ENCODE data around the gene LUC7L3.

DNA sequence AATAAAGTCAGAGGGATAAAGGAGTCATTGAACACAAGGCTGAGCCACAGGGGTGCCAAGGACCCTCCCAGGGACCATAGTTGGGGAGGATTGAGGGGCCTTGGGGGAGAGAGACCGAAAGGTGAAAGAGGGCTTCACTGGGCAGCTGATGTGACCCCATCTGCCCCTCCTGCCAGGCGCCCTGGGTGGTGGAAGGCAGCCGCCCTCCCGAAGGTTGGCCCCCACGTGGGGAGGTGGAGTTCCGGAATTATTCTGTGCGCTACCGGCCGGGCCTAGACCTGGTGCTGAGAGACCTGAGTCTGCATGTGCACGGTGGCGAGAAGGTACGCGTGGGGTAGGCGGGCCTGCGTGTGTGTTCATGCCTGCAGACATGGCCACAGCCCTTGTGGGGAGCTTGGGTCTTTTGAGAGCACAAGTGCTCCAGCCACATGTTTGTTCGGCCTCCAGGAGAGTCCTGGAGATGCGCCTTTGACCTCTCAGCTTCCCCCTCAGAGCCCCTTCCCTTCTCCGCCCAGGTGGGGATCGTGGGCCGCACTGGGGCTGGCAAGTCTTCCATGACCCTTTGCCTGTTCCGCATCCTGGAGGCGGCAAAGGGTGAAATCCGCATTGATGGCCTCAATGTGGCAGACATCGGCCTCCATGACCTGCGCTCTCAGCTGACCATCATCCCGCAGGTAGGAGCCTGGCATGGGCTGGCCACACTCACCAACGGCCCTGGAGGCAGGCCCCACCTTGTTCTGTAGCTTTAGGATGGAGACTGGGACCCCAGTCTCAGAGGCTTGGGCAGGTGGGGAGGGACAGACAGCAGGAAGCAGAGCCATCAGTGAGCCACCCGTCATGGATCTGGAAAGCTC lies 35.7 kb upstream of the LUC7L3 start:
- TF ChIP-seq POLR2AphosphoS5 (IDR thresholded peaks at IDR 0.05; ENCODE audit: insufficient read depth in 1 of 2, low read depth in 1 of 2), result no peak
- TF ChIP-seq, protein P1, sequence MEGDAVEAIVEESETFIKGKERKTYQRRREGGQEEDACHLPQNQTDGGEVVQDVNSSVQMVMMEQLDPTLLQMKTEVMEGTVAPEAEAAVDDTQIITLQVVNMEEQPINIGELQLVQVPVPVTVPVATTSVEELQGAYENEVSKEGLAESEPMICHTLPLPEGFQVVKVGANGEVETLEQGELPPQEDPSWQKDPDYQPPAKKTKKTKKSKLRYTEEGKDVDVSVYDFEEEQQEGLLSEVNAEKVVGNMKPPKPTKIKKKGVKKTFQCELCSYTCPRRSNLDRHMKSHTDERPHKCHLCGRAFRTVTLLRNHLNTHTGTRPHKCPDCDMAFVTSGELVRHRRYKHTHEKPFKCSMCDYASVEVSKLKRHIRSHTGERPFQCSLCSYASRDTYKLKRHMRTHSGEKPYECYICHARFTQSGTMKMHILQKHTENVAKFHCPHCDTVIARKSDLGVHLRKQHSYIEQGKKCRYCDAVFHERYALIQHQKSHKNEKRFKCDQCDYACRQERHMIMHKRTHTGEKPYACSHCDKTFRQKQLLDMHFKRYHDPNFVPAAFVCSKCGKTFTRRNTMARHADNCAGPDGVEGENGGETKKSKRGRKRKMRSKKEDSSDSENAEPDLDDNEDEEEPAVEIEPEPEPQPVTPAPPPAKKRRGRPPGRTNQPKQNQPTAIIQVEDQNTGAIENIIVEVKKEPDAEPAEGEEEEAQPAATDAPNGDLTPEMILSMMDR (IDR thresholded peaks at IDR 0.05), result no peak

Data from vagina (tissue), 2 donors.